ENCODE data around the gene NCOA1.

GRCh38 chr2:24515831-24516230 is 24.8 kb downstream of the NCOA1 start:
- TF ChIP-seq CTCF (conservative IDR thresholded peaks at IDR 0.05; ENCODE audit: low read length) (no peak), EZH2phosphoT487 (IDR thresholded peaks at IDR 0.05; ENCODE audit: borderline replicate concordance, low read depth, low read length) (no peak)

Measured in OCI-LY7 (cell line).